ENCODE results near the gene PNMA5. TPM values are rescaled to one million over a fixed set of nuclear protein-coding genes. Genes with fewer than 3 reads are reported as not detected.
"Not testable (repeated sequence)": the region's sequence is repeated elsewhere in the genome, so short reads cannot be mapped to it uniquely, and the experiment has no call there.

The PNMA5 gene
- total RNA-seq = not detected

DNA sequence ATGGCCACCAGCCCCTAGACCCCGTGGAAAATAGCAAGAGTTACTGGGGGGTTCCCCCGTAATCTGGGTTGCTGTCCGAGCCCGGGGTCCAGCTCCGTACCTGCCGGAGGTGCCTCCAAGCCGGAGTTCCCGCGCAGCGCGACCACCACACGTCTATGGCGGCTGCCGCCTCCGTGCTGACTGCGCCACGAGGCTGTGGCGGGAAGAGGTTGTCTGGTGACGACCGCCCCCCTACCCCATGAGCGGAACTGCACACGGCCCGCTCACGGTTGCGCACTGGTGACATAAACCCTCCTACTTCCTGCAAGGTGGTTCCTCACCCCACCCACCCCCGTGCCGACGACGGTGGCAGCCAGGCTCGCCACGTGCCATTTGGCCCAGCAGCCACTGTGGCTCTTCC, at the start of gene PNMA5:
Gene PNMA5 (minus strand): TSS at position 184 of the 400 bp plus-strand sequence. CDS start 2,518 bp downstream, outside the sequence.
- DNase-seq = no peak

DNA sequence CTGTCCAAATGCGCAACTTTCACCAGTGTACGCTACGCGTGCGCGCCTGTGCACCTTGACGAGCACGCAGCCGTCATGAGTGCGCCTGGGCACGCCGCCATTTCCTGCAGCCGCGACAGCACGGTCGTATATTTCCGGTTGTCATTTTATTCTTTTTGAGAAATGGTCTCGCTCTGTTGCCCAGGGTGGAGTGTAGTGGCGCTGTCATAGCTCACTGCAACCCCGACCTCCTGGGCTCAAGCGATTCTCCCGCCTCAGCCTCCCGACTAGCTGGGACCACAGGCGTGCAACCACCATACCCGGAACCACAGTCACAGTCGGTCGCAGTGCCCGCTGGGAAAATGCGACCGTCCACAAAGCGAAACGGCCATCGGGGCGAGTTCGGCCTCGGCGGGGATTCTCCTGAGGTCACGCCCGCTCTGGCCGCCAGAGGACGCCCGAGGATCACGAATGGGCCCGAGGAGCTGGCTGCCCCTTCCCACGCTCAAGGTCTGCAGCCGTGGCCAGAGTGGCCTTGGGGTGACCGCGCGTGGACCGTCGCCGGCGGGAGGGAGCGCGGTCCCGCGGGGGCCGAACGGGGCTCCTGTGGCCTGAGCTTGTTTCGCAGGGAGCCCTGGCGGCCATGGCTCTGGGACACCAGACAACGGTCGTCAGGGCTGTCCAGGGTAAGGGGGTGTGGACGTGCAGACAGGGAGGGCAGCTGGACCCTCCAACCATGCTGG, 38.6 kb upstream of the PNMA5 start:
- DNase-seq = peak; percentile 44

DNA sequence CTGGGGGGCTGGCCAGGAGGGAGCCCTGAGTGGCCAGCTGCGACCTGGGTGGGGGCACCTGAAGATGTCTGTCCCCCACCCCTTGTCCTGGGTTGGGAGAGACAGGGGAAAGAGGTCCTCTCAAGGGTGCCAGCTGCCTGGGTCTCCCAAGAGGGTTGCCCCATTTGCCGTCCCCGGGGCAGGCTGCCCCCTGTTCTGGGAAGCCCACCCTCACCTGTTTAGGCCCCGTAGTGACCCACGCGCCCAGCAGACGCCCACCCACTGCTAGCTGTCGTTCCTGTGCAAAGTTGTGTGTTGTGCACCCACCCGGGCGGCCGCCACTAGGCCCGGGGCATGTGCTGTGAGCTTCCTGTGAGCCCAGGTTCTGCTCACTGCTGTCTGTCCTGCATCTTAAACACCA, 36.9 kb upstream of the PNMA5 start:
- no peak for DNase-seq

DNA sequence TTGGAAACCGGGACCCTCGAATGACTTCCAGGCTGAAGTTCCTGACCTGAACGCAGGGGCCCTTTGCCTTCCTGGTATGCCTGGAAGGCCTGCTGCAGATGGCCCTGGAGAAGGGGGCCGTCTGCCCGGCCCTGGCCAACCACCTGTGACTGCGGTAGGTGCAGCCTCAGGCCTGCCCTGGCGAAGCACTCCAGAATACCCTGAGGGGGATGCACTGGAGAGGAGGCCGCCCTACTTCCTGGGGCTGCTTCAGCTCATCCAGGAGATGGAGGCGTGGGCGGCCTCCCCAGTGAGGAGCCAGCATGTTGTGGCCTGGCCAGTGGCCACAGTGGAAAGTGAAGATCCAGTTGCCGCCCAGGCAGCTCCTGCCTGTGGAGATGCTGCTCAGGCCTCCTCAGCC, 36.0 kb upstream of the PNMA5 start:
- DNase-seq = no peak

DNA sequence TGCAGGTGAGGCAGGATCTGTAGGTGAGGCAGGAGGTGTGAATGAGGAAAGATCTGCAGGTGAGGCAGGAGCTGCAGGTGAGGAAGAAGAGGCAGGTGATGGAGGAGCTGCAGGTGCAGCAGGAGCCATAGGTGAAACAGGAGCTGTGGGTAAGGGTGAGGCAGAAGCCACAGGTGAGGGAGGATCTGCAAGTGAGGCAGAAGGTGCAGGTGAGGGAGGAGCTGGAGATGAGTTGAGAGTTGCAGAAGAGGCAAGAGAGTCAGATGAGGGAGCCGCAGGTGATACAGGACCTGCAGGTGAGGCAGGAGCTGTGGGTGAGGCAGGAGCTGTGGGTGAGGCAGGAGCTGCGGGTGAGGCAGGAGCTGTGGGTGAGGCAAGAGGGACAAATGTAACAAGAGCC, 35.2 kb upstream of the PNMA5 start:
- DNase-seq = no peak

DNA sequence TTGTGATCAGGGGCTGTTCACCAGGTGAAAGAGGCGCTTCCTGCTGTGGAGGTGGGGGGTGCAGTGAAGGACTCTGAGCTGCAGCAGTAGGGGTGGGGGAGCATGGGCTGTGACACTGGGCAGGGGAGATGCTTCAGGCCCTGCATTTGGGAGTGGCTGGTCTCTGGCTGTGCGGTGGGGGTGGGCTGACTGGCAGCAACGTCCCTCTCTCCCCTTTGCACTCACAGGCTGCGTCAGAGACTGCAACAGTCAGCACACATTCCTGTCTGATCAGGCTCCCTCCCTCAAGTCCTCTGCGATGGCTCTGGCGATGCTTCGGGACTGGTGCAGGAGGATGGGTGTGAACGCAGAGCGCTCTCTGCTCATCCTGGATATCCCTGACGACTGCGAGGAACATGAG, 34.6 kb upstream of the PNMA5 start:
- DNase-seq = not testable (repeated sequence)

DNA sequence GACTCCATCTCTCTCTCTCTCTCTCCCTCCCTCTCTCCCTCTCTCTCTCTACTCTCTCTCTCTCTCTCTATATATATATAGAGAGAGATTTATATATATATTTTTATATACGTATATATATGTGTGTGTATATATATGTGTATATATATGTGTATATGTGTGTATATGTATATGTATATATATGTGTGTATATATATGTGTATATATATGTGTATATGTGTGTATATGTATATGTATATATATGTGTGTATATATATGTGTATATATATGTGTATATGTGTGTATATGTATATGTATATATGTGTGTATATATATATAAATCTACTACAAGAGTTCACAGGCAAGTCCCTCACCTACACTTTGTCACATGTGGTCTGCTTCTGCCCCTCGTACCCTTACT, 32.6 kb upstream of the PNMA5 start:
- not testable (repeated sequence) for DNase-seq

DNA sequence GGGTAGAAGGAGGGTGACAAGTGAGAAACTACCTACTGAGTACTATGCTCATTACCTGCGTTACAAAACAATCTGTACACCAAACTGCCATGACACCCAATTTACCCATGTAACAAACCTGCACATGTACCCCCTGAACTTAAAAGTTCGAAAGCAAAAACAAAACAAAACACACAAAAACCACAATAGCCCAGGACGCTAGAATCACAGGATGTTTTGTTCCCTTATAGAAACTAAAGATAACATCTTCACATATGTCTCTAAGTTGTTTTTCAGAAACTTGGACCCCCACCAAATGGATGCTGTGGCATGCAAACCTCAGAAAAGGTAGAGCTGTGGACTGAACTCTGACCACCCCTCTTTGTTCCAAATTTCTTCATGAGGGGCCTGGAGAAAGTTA, 25.2 kb upstream of the PNMA5 start:
- DNase-seq = no peak

DNA sequence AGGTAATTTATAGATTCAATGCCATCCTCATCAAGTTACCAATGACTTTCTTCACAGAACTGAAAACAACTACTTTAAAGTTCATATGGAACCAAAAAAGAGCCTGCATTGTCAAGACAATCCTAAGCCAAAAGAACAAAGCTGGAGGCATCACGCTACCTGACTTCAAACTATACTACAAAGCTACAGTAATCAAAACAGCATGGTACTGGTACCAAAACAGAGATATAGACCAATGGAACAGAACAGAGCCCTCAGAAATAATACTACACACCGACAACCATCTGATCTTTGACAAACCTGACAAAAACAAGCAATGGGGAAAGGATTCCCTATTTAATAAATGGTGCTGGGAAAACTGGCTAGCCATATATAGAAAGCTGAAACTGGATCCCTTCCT, 23.3 kb upstream of the PNMA5 start:
- DNase-seq = not testable (repeated sequence)

DNA sequence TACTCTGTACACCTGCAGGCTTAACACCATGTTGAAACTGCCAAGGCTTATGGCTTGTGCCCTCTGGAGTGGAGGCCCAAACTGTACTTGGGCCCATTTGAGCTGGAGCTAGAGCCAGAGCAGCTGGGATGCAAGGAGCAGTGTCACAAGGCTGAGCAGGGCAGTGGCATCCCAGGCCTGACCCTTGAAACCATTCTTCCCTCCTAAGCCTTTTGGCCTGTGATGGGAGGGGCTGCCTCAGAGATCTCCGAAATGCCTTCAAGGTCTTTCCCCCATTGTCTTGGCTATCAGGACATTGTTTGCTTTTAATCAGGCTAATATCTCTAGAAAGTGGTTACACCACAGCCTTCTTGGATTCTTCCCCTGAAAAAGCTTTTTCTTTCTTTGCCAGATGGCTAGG, 10.9 kb upstream of the PNMA5 start:
- no peak for DNase-seq

DNA sequence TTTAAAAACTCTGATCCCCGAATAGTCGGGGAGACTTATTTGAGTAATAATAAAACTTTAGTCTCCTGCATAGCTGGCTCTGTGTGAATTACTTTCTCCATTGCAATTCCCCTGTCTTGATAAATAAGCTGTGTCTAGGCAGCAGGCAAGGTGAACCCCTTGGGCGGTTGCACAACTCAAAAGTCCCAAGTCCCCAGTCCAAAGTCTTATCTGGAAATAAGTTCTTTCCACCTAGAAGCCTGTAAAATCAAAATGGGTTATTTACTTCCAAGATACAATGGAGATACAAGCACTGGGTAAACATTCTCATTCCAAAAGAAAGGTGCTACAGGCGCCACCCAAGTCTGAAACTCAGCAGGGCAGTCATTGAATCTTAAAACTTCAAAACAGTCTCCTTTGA, 10.1 kb upstream of the PNMA5 start:
- DNase-seq = no peak

DNA sequence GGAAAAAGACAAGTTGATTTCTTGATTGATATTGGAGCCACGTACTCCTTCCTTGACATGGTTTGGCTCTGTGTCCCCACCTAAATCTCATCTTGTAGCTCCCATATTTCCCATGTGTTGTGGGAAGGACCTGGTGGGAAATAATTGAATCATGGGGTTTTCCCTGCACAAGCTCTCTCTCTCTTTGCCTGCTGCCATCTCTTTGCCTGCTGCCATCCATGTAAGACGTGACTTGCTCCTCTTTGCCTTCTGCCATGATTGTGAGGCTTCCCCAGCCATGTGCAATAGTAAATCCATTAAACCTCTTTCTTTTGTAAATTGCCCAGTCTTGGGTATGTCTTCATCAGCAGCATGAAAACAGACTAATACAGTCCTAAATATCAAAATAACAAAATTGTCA, 8.3 kb upstream of the PNMA5 start:
- not testable (repeated sequence) for DNase-seq

DNA sequence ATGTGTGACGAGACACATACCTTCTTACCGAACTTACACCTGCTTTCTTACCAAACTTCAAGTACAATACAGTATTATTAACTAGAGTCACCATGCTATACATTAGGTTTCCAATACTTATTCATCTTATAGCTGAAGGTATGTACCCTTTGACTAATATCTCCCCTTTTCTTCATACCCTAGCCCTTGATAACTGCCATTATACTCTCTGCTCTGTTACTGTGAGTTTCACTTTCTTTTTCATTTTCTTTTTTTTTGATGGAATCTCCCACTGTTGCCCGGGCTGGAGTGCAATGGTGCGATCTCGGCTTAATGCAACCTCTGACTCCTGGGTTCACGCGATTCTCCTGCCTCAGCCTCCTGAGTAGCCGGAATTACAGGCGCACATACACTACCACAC, 3.4 kb upstream of the PNMA5 start:
- DNase-seq = no peak

DNA sequence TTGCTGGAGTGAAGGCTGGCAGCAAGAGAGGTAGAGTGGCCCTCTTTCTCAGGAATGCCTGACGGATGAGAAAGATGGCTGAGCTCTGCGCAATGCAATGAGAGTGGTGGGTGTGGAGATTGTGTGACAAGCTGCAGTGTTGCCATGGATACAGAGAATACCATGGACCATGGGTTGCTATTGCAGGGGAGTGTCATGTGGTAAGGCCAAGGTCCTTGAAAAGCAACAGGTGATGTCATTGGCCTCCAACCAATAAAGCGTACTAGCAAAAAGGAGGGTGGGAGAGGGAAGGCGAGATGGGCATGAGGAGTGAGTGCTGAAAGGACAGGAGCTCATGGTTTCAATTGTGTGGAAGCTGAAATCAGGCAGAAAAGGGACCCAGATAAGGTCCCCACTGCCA, 1.8 kb downstream of the PNMA5 start:
- DNase-seq = no peak

DNA sequence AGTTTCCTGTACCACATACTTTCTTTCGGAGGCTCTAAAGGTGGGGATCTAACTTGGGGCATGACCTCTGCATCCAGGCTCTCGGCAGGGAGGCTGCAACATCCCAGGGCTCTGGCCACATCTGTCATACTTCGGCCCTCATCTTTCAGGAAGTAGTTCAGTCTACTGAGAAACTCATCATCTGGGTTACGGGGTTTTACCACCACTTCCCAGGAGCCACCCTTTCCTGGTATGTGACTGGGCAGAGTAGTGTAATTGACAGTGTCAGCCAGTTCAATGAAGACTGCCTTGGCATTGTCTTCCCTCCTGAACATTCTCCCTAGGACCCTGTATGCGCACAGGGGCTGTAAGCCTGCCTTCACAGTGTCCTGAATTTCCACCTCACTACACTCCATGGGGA, 2.8 kb downstream of the PNMA5 start:
- no peak for DNase-seq

DNA sequence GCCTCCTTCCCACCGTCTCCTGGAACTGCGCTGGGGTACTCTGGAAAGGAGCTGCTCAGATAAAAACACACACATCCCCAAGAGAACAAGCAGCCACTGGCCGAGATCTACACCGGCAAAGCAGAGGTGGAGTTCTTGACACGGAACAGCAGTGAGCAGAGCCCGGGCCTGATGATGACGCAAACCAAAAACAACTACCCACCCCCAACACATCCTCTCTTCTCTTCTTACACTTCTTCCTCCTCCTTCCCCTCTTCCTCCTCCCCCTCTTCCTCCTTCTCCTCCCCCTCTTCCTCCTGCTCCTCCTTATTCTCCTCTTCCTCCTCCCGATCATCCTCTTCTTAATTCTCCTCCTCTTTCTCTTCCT, 4.6 kb downstream of the PNMA5 start:
- DNase-seq = no peak

DNA sequence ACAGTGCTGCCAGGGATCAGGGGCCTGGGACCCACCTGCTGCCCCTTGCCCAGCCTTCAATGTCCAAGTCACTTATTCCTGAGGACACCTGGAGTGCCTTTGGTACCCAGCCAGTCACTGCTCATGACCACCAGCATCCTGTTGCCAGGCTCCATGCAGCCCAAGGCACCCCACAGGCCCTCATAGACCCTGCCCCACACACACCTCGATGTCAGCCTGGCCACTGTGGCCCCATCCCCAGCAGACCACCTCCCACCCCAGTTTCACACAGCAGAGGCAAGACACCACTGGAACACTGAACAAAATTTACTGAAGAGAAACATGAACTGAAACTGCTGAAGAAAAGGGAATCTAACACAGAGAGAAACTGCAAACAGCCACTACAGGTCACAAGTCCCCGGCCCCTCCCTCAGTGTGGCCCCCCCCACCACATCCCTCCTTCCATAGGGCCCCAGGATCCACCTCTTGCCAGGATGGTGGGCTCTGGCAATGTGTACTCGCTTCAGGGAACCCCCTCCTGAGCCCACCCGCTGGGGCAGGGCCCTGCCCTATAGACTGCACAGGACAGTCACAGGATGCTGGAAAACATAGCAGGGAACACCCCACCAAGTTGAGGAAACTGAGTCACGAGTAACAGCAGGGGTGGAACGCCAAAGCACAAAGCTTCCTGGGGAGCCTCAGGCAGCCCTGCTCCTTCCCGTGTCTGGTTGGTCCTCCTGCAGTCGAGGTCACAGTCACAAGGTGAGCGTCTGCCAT, 5.2 kb downstream of the PNMA5 start:
- no peak for DNase-seq

DNA sequence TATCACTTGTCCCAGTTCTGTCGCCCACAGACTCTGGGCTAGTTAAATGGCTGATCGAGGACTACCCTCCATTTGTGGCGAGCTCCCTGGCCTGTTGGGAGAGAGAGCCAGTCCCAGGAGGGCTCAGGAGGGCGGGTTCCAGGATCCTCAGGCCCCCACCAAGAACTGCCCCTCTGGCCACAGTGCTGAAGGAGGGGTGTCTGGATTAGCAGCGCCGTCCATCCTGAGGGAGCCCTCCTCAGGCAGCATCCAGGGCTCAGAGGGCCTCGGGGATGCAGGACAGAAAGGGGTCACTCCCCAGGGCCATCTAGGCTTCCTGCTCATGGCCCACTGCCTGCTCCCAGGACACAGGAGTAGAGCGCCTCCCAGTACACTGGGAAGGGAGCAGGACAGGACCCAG, 6.1 kb downstream of the PNMA5 start:
- DNase-seq = no peak

DNA sequence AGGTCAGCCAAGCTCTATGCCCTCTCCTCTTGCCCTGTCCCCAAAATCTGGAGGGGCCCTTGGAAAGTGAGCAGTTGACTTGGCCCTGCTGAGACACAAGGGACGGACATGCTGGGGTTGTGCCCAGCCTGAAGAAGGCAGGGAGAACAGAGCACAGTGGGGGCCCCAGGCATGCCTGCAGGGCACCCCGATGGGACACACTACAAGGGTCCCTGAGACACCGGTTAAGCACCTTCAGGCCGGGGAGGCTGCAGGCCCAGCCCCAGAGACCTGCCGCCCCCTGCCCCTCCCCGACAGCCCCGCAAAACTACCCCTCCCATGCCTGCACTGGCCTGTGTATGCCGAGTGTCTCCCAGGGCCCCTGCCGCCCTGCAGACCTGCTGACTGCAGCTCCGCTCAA, 6.8 kb downstream of the PNMA5 start:
- not testable (repeated sequence) for DNase-seq

DNA sequence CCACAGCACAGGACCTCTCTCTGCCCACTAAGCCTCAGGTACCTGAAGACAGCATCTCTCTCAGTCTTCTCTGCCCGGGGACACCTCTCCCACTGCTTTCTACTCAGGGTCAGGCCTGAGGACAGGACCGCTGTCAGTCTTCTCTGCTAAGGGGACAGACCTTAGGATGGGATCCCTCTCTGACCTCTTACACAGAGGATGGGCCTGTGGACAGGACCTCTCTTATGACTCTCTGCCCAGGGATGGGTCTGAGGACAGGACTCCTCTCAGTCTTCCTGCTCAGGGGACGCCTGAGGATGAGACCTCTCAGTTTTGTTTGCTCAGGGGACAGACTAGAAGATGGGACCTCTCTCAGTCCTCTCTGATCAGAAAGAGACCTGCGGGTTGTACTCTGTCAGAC, 8.5 kb downstream of the PNMA5 start:
- not testable (repeated sequence) for DNase-seq

DNA sequence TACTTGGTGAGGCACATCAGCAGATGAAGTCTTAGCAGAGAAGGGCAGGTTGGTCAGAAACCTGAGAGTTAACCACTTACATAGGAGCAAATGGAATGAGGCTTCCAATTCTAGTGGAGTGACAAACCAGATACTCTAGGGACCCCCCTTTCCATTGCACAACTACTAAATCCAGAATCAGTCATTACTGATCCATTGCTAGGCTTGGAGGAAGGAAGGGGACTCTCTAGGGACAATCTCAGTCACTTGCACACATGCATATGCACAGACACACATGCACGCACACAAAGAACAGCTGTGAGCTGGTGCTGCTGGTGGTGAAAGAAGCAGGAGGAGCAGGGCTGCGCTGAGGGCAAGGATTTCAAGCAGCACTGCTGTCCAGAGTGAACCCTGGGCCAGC, 25.7 kb downstream of the PNMA5 start:
- DNase-seq = no peak

DNA sequence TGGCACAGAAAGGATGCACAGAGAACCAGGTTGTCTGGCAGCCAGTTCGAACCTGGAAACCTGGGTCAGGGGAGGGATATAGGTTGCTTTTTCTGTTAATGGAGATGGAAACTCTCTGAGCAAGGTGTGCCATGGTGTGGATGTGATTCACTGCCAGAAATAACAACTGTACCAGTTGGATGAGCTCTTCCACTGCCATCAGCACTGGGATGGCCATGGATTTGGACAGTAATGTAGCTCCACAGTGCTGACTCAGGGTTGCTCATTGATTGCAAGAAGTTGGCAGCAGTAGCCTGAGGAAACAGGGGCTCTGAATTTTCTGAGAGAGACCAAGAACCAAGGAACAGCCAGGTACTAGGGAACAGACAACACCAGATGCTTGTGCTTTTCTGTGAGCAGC, 33.8 kb downstream of the PNMA5 start:
- no peak for DNase-seq

DNA sequence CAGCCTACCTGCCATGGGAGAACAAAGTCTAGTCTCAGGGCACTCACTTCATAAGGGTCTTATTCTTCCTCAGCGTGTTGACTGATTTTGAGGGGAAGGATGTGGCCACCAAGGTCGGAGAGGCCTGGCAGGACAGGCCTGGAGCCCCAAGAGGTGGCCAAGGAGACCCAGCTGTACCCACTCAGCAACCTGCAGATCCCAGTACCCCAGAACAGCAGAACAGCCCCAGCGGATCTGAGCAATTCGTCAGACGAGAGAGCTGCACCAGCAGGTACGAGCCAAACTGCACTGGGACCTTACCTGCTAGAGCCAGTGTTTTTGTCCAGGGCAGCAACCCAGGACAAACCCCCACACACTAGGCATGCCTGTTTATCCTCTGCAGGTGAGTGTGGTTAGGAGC, 34.3 kb downstream of the PNMA5 start:
- no peak for DNase-seq

Measured in effector CD4-positive, alpha-beta T cell (primary cell).